IMR-90 (cell line): Measurements from ENCODE around the gene OPN5. TPM values are rescaled to one million over a fixed set of nuclear protein-coding genes. Genes with fewer than 3 reads are reported as not detected.

ENCODE experiments used
- ATAC-seq: fragments of 200-7000 bp; cut with Tn5 transposase; 2 replicates; pipeline ENCODE4 v1.9.1; 2020; ENCODE audit warnings: low read depth, mild to moderate bottlenecking, moderate library complexity
- BruUV-seq: library from RNA; stranded (reverse); fragments of 400-500 nt; replicated peaks from 2 replicates; lab custom pipeline; 2021; lab: Mats Ljungman, UMichigan
- CTCF ChIA-PET: fragments of 300-600 bp; formaldehyde crosslinking; extraction: SDS; loops from one replicate; lab custom pipeline; 2021; ENCODE audit warnings: antibody characterized with exemption; lab: Yijun Ruan, JAX
- POLR2A ChIA-PET: fragments of 300-600 bp; sonication (Branson Sonifier 250); formaldehyde crosslinking; loops from one replicate; lab custom pipeline; 2022; ENCODE audit warnings: antibody characterized with exemption; ENCODE audit not compliant: unreplicated experiment; lab: Charles Lee
- DNase-seq: peaks from one replicate; pipeline ENCODE4 v3.0.0; 2013
- H2AFZ ChIP-seq: replicated peaks from 2 replicates; pipeline ENCODE3; 2013; ENCODE audit warnings: low read length, mild to moderate bottlenecking; ENCODE audit not compliant: poor library complexity
- H2AK5ac ChIP-seq: 2 replicates; pipeline ENCODE4 v1.6.1; 2013; ENCODE audit warnings: low read depth, low read length, inconsistent platforms
- H2AK9ac ChIP-seq: replicated peaks from 2 replicates; pipeline ENCODE3; 2013; ENCODE audit warnings: mild to moderate bottlenecking, low read depth, low read length, moderate library complexity; ENCODE audit not compliant: poor library complexity
- H2BK120ac ChIP-seq: 2 replicates; pipeline ENCODE4 v1.6.1; 2013; ENCODE audit warnings: low read depth, low read length, inconsistent platforms
- H2BK15ac ChIP-seq: 3 replicates; pipeline ENCODE4 v1.6.1; 2013; ENCODE audit warnings: low read depth, low read length, inconsistent platforms
- H2BK20ac ChIP-seq: 2 replicates; pipeline ENCODE4 v1.6.1; 2013; ENCODE audit warnings: low read depth, mild to moderate bottlenecking, inconsistent platforms, low read length, moderate library complexity
- H2BK5ac ChIP-seq: 2 replicates; pipeline ENCODE4 v1.6.1; 2013; ENCODE audit warnings: mild to moderate bottlenecking, low read depth, low read length, inconsistent platforms; ENCODE audit not compliant: poor library complexity, severe bottlenecking
- H3K14ac ChIP-seq: replicated peaks from 2 replicates; pipeline ENCODE4 v1.6.1; 2013; ENCODE audit warnings: low read depth, low read length, inconsistent platforms
- H3K18ac ChIP-seq: 2 replicates; pipeline ENCODE4 v1.6.1; 2013; ENCODE audit warnings: low read depth, low read length, control low read depth
- H3K23ac ChIP-seq: 2 replicates; pipeline ENCODE4 v1.6.1; 2013; ENCODE audit warnings: low read depth, low read length, inconsistent platforms
- H3K27ac ChIP-seq: 2 replicates; pipeline ENCODE4 v1.5.1; 2013; ENCODE audit warnings: mild to moderate bottlenecking, control low read depth, low read length; ENCODE audit not compliant: insufficient read depth
- H3K27me3 ChIP-seq: 2 replicates; pipeline ENCODE4 v1.6.1; 2013; ENCODE audit warnings: low read length; ENCODE audit not compliant: control insufficient read depth, insufficient read depth
- H3K36me3 ChIP-seq: 2 replicates; pipeline ENCODE4 v1.6.1; 2013; ENCODE audit warnings: low read length, mixed read lengths; ENCODE audit not compliant: control insufficient read depth, insufficient read depth
- H3K4ac ChIP-seq: 2 replicates; pipeline ENCODE4 v1.6.1; 2013; ENCODE audit warnings: low read depth, low read length, inconsistent platforms
- H3K4me1 ChIP-seq: 2 replicates; pipeline ENCODE4 v1.6.1; 2013; ENCODE audit warnings: low read length, mixed read lengths; ENCODE audit not compliant: control insufficient read depth, insufficient read depth
- H3K4me2 ChIP-seq: 2 replicates; pipeline ENCODE4 v1.6.1; 2013; ENCODE audit warnings: low read depth, mild to moderate bottlenecking, control low read depth, low read length, moderate library complexity
- H3K4me3 ChIP-seq: 2 replicates; pipeline ENCODE4 v1.5.1; 2013; ENCODE audit warnings: low read depth, mild to moderate bottlenecking, control low read depth, low read length, moderate library complexity; ENCODE audit not compliant: insufficient read depth
- H3K56ac ChIP-seq: 2 replicates; pipeline ENCODE4 v1.6.1; 2013; ENCODE audit warnings: low read length, inconsistent platforms; ENCODE audit not compliant: insufficient read depth; ENCODE audit errors: extremely low read depth
- H3K79me1 ChIP-seq, 2 experiments: 2 replicates each; pipeline ENCODE4 v1.6.1; 2013; ENCODE audit warnings: low read length in 2 of 2, inconsistent platforms in 1 of 2, low read depth in 1 of 2
- H3K9ac ChIP-seq: 2 replicates; pipeline ENCODE4 v1.6.1; 2013; ENCODE audit warnings: low read depth, low read length, control low read depth
- H3K9me1 ChIP-seq: 2 replicates; pipeline ENCODE4 v1.6.1; 2013; ENCODE audit warnings: low read length, inconsistent platforms; ENCODE audit not compliant: insufficient read depth
- H3K9me3 ChIP-seq: 2 replicates; pipeline ENCODE4 v1.6.1; 2013; ENCODE audit warnings: low read length; ENCODE audit not compliant: control insufficient read depth, insufficient read depth
- H4K20me1 ChIP-seq: 2 replicates; pipeline ENCODE4 v1.6.1; 2013; ENCODE audit warnings: low read length, inconsistent platforms; ENCODE audit not compliant: insufficient read depth
- H4K5ac ChIP-seq: 2 replicates; pipeline ENCODE4 v1.6.1; 2013; ENCODE audit warnings: mild to moderate bottlenecking, low read depth, low read length, control low read depth
- H4K8ac ChIP-seq, 2 experiments: 2 replicates each; pipeline ENCODE4 v1.6.1; 2013; ENCODE audit warnings: low read depth in 2 of 2, low read length in 2 of 2, control low read depth in 1 of 2, inconsistent platforms in 1 of 2
- H4K91ac ChIP-seq: 2 replicates; pipeline ENCODE4 v1.6.1; 2013; ENCODE audit warnings: low read depth, low read length, inconsistent platforms; ENCODE audit not compliant: insufficient read depth
- BHLHE40 ChIP-seq: fragments of 150-350 bp; IDR thresholded peaks from 2 replicates; pipeline ENCODE4 v1.6.1; 2016; ENCODE audit warnings: mild to moderate bottlenecking, low read depth, low read length
- FOS ChIP-seq: fragments of 150-350 bp; IDR thresholded peaks from 2 replicates; pipeline ENCODE4 v1.6.1; 2016; ENCODE audit warnings: low read depth, low read length
- MAZ ChIP-seq: IDR thresholded peaks from 2 replicates; pipeline ENCODE4 v1.6.1; 2012; ENCODE audit warnings: low read depth, mild to moderate bottlenecking, low read length, improper control_type of control experiment, moderate library complexity, borderline replicate concordance
- NFE2L2 ChIP-seq: fragments of 150-350 bp; IDR thresholded peaks from 2 replicates; pipeline ENCODE4 v1.6.1; 2016; ENCODE audit warnings: low read depth, mild to moderate bottlenecking, low read length
- RAD21 ChIP-seq: IDR thresholded peaks from 2 replicates; pipeline ENCODE4 v1.6.1; 2012; ENCODE audit warnings: low read length, improper control_type of control experiment
- RFX5 ChIP-seq: IDR thresholded peaks from 2 replicates; pipeline ENCODE4 v1.8.0; 2012; ENCODE audit warnings: low read depth, mild to moderate bottlenecking, low read length, moderate library complexity
- WGBS, 2 experiments: methylation state at CpG; one replicate each; pipeline versions ENCODE4 v1.1.5 to v1.1.7; 2013; ENCODE audit warnings: missing lambda C conversion rate in 2 of 2; ENCODE audit not compliant: insufficient read length in 1 of 2; ENCODE audit errors: extremely low coverage in 2 of 2; 5-methylcytosine and 5-hydroxymethylcytosine counted together
- dilution Hi-C: fragments of 300-500 bp; cut with HindIII; formaldehyde crosslinking; loops from one replicate; pipeline ENCODE4 v1.14.3; 2018; ENCODE audit warnings: low sequenced_read_pairs; ENCODE audit not compliant: unreplicated experiment
- in situ Hi-C: fragments of 300-500 bp; cut with MboI; formaldehyde crosslinking; loops from 3 replicates; pipeline ENCODE4 v1.14.3; 2019; ENCODE audit warnings: low sequenced_read_pairs, inconsistent platforms, mixed read lengths
- intact Hi-C: fragments of 100-400 bp; cut with micrococcal nuclease; formaldehyde crosslinking; loops from 2 replicates; pipeline ENCODE4 v1.10.0; 2022
- polyA plus RNA-seq, 3 experiments: library from polyadenylated mRNA; depleted of rRNA; stranded (reverse); fragments of >200 nt; gene quantifications; 2 replicates each; pipeline ENCODE4 v1.2.3, GENCODE V29; 2012; ENCODE audit warnings: low replicate concordance in 1 of 3
- total RNA-seq: library from RNA; depleted of rRNA; stranded (reverse); fragments of >200 nt; gene quantifications from 2 replicates; pipeline ENCODE4 v1.2.3, GENCODE V29; 2012
- TF ChIP-seq, protein P1 (sequence below): conservative IDR thresholded peaks from 2 replicates; pipeline ENCODE4 v1.5.1; 2012; ENCODE audit warnings: mild to moderate bottlenecking, low read depth, low read length, improper control_type of control experiment
- TF ChIP-seq, protein P2 (sequence below): fragments of 150-350 bp; IDR thresholded peaks from 2 replicates; pipeline ENCODE4 v1.6.1; 2017; ENCODE audit warnings: mild to moderate bottlenecking, antibody characterized with exemption, low read length, low read depth

Gene OPN5
- total and polyA plus RNA-seq, 2 of the 4 experiments (the other 2 are of a cell fraction) = not detected

DNA sequence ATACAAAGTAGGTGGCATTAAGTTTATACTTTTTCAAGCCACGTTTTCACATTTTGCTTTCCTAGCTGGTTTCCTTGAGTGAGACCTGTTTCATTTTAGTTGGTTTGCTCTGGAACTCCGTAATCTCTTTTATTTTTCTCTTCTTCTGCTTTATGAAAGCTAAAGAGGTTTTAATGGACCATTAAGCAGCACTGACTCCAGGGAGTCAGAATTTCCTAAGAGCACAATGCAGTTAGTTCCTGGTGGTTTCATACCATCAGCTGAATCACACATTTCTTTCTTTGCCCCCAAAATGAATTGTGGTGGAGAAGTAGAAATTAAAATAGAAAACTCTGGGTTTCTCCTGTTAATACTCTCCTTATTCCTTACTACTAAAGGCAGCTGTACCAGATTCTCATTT lies 3.4 kb downstream of the OPN5 start:
- Histone ChIP-seq H3K27me3 (peaks cover 6% of the 10 kb centered on the region; the same call in 1 of the 2 replicates), H3K9ac (no peak overlapping the region), H3K4me2 (no peak overlapping the region), H2BK5ac (no peak overlapping the region), H3K79me1 (no peaks in the 10 kb centered on the region), H4K5ac (no peak overlapping the region), H3K4me1 (no peaks in the 10 kb centered on the region; the same call in 1 of the 2 replicates), H2AFZ (no peak overlapping the region), H2AK9ac (no peak overlapping the region), H3K14ac (no peak overlapping the region), H4K8ac (no peak overlapping the region), H3K27ac (no peak overlapping the region), H3K56ac (no peak overlapping the region), H4K91ac (no peak overlapping the region), H3K9me1 (no peaks in the 10 kb centered on the region), H4K20me1 (no peaks in the 10 kb centered on the region), H3K4me3 (no peak overlapping the region), H3K18ac (no peak overlapping the region), H2AK5ac (no peak overlapping the region), H2BK15ac (no peak overlapping the region), H3K36me3 (no peaks in the 10 kb centered on the region), H3K4ac (no peak overlapping the region), H2BK120ac (no peak overlapping the region), H3K23ac (no peak overlapping the region), H3K9me3 (no peaks in the 10 kb centered on the region), H2BK20ac (no peak overlapping the region)
- in situ Hi-C loops (loop anchor here (10.0 to 25.0 kb wide), 2 partner anchors 677 to 980 kb away; no protein-coding TSS in a partner anchor), dilution Hi-C loops (no loop called here), intact Hi-C loops (loop anchor here (5.0 kb wide), 1 partner anchor 1822 kb away; no protein-coding TSS in a partner anchor)
- BruUV-seq = no TSS peak
- POLR2A ChIA-PET = no interaction called here
- no peak for TF ChIP-seq FOS
- TF ChIP-seq RFX5 = no peak
- TF ChIP-seq, protein P1, sequence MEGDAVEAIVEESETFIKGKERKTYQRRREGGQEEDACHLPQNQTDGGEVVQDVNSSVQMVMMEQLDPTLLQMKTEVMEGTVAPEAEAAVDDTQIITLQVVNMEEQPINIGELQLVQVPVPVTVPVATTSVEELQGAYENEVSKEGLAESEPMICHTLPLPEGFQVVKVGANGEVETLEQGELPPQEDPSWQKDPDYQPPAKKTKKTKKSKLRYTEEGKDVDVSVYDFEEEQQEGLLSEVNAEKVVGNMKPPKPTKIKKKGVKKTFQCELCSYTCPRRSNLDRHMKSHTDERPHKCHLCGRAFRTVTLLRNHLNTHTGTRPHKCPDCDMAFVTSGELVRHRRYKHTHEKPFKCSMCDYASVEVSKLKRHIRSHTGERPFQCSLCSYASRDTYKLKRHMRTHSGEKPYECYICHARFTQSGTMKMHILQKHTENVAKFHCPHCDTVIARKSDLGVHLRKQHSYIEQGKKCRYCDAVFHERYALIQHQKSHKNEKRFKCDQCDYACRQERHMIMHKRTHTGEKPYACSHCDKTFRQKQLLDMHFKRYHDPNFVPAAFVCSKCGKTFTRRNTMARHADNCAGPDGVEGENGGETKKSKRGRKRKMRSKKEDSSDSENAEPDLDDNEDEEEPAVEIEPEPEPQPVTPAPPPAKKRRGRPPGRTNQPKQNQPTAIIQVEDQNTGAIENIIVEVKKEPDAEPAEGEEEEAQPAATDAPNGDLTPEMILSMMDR = no peak
- TF ChIP-seq RAD21 = no peak
- TF ChIP-seq BHLHE40 = no peak
- TF ChIP-seq NFE2L2 = no peak
- TF ChIP-seq, protein P2, sequence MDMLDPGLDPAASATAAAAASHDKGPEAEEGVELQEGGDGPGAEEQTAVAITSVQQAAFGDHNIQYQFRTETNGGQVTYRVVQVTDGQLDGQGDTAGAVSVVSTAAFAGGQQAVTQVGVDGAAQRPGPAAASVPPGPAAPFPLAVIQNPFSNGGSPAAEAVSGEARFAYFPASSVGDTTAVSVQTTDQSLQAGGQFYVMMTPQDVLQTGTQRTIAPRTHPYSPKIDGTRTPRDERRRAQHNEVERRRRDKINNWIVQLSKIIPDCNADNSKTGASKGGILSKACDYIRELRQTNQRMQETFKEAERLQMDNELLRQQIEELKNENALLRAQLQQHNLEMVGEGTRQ = no peak
- no peak for TF ChIP-seq MAZ
- no peak for DNase-seq
- no CpG with 5 or more reads among the region's 2 CpGs for WGBS, 2 experiments
- CTCF ChIA-PET = no interaction called here
- no peak for ATAC-seq
